ENCODE data around the gene TRIM7. TPM values are rescaled to one million over a fixed set of nuclear protein-coding genes. Genes with fewer than 3 reads are reported as not detected.

Gene TRIM7
- total RNA-seq, 1 donor from 2014 or later = 20.8 TPM

DNA sequence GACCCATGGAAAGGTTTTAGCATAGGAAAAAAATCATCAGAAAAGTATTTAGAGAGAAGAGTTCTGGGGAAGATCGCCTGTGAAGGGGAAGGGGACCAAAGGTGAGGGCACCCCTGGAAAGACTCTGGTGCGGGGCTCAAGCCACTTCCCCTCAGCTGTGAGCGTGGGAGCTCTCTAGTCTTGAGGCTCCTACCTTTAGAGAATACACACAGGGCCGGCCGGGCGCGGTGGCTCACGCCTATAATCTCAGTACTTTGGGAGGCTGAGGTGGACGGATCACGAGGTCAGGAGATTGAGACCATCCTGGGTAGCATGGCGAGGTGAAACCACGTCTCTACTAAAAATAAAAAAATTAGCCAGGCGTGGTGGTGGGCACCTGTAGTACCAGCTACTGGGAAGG lies 25.0 kb upstream of the TRIM7 start:
- H3K36me3 ChIP-seq (ENCODE audit: control insufficient read depth, insufficient read depth, low read length) = peaks cover 7% of the 10 kb centered on the region

DNA sequence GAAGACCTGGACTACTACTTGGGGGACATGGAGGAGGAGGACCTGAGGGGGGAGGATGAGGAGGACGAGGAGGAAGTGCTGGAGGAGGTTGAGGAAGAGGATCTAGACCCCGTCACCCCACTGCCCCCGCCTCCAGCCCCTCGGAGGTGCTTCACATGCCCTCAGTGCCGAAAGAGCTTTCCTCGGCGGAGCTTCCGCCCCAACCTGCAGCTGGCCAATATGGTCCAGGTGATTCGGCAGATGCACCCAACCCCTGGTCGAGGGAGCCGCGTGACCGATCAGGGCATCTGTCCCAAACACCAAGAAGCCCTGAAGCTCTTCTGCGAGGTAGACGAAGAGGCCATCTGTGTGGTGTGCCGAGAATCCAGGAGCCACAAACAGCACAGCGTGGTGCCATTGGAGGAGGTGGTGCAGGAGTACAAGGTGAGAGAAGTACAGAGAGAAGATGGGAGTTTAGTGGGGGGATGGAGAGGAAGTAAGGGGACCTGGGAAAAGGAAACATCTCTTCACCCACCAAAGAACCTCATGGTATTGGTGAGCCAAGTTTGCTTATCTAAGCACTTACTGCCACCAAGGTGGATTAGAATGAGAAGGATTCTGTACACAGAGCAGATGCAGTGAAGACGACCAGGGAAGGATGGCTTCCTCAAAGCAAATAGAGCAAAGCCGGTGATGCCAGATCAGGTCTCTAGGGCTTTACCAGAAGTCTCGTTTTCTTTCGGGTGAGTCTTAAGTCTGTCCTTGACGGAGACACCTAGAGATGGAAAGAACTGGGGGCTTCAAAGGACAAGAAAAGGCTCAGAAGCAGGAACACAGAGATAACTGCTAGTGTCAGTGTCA lies 19.6 kb upstream of the TRIM7 start:
- peak overlapping the region; percentile 69 for H3K4me3 ChIP-seq (ENCODE audit: low read depth, low read length)
- FAIRE-seq (no peak), DNase-seq (ENCODE audit: low read depth) (no peak)
- H3K36me3 ChIP-seq (ENCODE audit: control insufficient read depth, insufficient read depth, low read length) = peaks cover 3% of the 10 kb centered on the region
- TF ChIP-seq, protein P1, sequence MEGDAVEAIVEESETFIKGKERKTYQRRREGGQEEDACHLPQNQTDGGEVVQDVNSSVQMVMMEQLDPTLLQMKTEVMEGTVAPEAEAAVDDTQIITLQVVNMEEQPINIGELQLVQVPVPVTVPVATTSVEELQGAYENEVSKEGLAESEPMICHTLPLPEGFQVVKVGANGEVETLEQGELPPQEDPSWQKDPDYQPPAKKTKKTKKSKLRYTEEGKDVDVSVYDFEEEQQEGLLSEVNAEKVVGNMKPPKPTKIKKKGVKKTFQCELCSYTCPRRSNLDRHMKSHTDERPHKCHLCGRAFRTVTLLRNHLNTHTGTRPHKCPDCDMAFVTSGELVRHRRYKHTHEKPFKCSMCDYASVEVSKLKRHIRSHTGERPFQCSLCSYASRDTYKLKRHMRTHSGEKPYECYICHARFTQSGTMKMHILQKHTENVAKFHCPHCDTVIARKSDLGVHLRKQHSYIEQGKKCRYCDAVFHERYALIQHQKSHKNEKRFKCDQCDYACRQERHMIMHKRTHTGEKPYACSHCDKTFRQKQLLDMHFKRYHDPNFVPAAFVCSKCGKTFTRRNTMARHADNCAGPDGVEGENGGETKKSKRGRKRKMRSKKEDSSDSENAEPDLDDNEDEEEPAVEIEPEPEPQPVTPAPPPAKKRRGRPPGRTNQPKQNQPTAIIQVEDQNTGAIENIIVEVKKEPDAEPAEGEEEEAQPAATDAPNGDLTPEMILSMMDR (IDR thresholded peaks at IDR 0.05; ENCODE audit: insufficient read depth, low read length, severe bottlenecking) = no peak
- no peaks in the 10 kb centered on the region for H3K27me3 ChIP-seq (ENCODE audit: control insufficient read depth, insufficient read depth, low read length)

More for the DNA sequence above, 25.0 kb upstream of the TRIM7 start:
- DNase-seq (ENCODE audit: low read depth) (no peak), FAIRE-seq (no peak)
- Histone ChIP-seq H3K27me3 (ENCODE audit: control insufficient read depth, insufficient read depth, low read length) (no peaks in the 10 kb centered on the region), H3K4me3 (ENCODE audit: low read depth, low read length) (no peak overlapping the region)
- TF ChIP-seq, protein P1 (IDR thresholded peaks at IDR 0.05; ENCODE audit: insufficient read depth, low read length, severe bottlenecking) = no peak

DNA sequence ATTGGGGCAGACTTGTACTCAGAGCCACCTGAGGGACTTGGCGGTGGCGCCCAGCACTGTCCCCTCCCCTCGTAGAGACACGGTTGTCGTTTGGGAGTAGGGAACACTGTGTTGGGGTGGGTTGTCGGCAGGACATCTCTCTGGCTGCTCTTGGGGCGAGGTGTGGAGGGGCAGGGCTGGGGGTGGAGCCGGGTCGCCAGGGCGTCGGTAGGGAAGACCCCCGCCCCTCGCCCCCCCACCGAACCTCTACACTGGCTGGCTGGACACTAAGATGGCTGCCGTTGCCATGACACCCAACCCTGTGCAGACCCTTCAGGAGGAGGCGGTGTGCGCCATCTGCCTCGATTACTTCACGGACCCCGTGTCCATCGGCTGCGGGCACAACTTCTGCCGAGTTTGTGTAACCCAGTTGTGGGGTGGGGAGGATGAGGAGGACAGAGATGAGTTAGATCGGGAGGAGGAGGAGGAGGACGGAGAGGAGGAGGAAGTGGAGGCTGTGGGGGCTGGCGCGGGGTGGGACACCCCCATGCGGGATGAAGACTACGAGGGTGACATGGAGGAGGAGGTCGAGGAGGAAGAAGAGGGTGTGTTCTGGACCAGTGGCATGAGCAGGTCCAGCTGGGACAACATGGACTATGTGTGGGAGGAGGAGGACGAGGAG lies 18.9 kb upstream of the TRIM7 start:
- TF ChIP-seq, protein P1 (IDR thresholded peaks at IDR 0.05; ENCODE audit: insufficient read depth, low read length, severe bottlenecking) = no peak
- DNase-seq (ENCODE audit: low read depth) (no peak), FAIRE-seq (no peak)
- Histone ChIP-seq H3K36me3 (ENCODE audit: control insufficient read depth, insufficient read depth, low read length) (peaks cover 1% of the 10 kb centered on the region), H3K27me3 (ENCODE audit: control insufficient read depth, insufficient read depth, low read length) (no peaks in the 10 kb centered on the region), H3K4me3 (ENCODE audit: low read depth, low read length) (peak overlapping the region; percentile 69)

DNA sequence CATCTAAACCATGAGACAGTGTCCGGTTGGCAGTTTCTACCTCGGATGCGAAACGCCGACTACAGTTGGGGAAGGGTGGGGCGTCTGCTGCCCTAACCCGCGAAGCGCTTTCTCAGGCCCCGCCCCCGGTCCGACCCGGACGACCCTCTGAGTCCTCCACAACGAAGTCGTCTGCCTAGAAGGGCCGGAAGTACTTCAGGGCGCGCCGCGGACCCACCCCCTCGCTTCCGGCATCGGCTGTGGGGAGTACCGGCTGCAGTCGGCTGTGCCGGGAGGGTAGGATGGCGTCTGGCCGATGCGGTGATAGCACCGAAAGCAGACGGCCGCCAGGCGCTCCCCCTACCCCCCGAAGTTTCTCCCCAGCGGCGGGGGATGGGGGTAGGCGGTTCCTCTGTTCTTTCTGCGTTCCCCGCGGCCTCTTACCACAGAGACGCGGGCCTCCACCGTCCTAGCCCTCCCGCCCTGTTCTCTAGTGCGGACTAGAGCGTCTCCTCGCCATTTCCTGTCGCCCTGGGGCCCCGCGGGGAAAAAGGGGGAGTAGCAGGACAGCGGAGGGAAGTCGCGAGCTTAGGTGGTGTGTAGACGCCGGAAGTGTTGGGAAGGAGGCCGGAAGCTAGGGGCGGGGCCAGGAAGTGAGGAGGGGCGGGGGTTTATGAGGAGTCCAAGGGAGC lies 18.2 kb upstream of the TRIM7 start, which contains the start of gene TRIM41:
Gene TRIM41 (plus strand): TSS at position 224 of the 671 bp plus-strand sequence. CDS start 719 bp downstream, outside the sequence.
- DNase-seq (ENCODE audit: low read depth) = peak; percentile 92
- TF ChIP-seq, protein P1 (IDR thresholded peaks at IDR 0.05; ENCODE audit: insufficient read depth, low read length, severe bottlenecking) = peak; percentile 11
- FAIRE-seq = no peak
- no peaks in the 10 kb centered on the region for H3K27me3 ChIP-seq (ENCODE audit: control insufficient read depth, insufficient read depth, low read length)
- peaks cover 1% of the 10 kb centered on the region for H3K36me3 ChIP-seq (ENCODE audit: control insufficient read depth, insufficient read depth, low read length)
- peak within 1 kb of the TSS; percentile 69 for H3K4me3 ChIP-seq (ENCODE audit: low read depth, low read length)

DNA sequence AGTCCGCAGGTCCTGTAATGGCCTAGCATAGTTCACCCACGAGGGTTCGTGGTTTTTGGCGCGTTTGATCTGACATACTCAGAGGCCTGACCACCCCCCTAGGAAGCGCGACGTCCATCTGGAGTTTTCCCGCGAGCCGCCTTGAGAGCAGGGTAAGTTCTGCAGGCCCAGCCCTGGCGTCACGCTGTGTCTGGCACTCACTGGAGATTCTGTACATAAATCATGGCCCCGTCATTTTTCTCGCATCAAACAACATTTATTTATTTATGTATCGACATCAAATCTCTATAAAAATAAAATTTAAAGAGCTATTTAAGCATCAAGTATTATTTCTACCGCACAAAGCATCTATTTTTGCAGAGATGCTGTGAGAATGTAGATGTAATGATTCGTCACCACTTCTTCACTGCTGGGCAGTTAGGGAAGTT lies 17.6 kb upstream of the TRIM7 start:
- H3K4me3 ChIP-seq (ENCODE audit: low read depth, low read length) = peak overlapping the region; percentile 69
- H3K27me3 ChIP-seq (ENCODE audit: control insufficient read depth, insufficient read depth, low read length) = no peaks in the 10 kb centered on the region
- DNase-seq (ENCODE audit: low read depth) (no peak), FAIRE-seq (no peak)
- peaks cover 1% of the 10 kb centered on the region for H3K36me3 ChIP-seq (ENCODE audit: control insufficient read depth, insufficient read depth, low read length)
- TF ChIP-seq, protein P1 (IDR thresholded peaks at IDR 0.05; ENCODE audit: insufficient read depth, low read length, severe bottlenecking) = no peak

Data from bronchial epithelial cell (primary cell).